ENCODE data around the gene ASB16. TPM values are rescaled to one million over a fixed set of nuclear protein-coding genes. Genes with fewer than 3 reads are reported as not detected.
A peak's percentile ranks its signal among the peaks of the same experiment; 100 is the strongest.

Gene ASB16
- total and polyA plus RNA-seq, 9 of the 15 experiments (the other 6 are each of a cell fraction or from before 2014, with no cell fraction given) = 0.03 to 0.07 TPM; not detected in 7

DNA sequence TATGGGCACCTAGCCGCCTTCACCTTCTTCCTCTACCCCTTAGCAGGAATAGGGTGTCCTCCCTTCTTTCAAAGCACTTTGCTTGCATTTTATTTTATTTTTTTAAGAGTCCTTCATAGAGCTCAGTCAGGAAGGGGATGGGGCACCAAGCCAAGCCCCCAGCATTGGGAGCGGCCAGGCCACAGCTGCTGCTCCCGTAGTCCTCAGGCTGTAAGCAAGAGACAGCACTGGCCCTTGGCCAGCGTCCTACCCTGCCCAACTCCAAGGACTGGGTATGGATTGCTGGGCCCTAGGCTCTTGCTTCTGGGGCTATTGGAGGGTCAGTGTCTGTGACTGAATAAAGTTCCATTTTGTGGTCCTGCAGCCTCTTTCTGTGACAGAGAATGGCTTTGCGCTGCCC, 20.9 kb downstream of the ASB16 start:
- no peaks in the 10 kb centered on the region for H3K27me3 ChIP-seq (ENCODE audit: control insufficient read depth in 2 of 2, insufficient read depth in 2 of 2, low read length in 2 of 2)
- H3K4me3 ChIP-seq = no peak overlapping the region
- FAIRE-seq (no peak), DNase-seq (ENCODE audit: extremely low read depth in 1 of 4, low spot score in 3 of 4) (no peak), ATAC-seq (no peak)
- POLR2A ChIA-PET = interaction anchor here (0.7 kb wide), 1 partner anchor 19 kb away, joined by 3 read pairs; no protein-coding TSS in a partner anchor
- TF ChIP-seq, protein P1, sequence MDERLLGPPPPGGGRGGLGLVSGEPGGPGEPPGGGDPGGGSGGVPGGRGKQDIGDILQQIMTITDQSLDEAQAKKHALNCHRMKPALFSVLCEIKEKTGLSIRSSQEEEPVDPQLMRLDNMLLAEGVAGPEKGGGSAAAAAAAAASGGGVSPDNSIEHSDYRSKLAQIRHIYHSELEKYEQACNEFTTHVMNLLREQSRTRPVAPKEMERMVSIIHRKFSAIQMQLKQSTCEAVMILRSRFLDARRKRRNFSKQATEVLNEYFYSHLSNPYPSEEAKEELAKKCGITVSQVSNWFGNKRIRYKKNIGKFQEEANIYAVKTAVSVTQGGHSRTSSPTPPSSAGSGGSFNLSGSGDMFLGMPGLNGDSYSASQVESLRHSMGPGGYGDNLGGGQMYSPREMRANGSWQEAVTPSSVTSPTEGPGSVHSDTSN (CRISPR knock-in tag; IDR thresholded peaks at IDR 0.05; ENCODE audit: low read depth) = no peak
- TF ChIP-seq, protein P1 (tag; conservative IDR thresholded peaks at IDR 0.05; ENCODE audit: low read depth) = no peak
- TF ChIP-seq SLC30A9 (CRISPR knock-in tag; IDR thresholded peaks at IDR 0.05) (no peak), POLR2A (conservative IDR thresholded peaks at IDR 0.05) (peak; percentile 3; the same call in 1 of the 2 replicates), SUPT5H (IDR thresholded peaks at IDR 0.05) (peak; percentile 10; the same call in 1 of the 2 replicates), ZNF12 (CRISPR knock-in tag; IDR thresholded peaks at IDR 0.05) (no peak)
- TF ChIP-seq, protein P2, sequence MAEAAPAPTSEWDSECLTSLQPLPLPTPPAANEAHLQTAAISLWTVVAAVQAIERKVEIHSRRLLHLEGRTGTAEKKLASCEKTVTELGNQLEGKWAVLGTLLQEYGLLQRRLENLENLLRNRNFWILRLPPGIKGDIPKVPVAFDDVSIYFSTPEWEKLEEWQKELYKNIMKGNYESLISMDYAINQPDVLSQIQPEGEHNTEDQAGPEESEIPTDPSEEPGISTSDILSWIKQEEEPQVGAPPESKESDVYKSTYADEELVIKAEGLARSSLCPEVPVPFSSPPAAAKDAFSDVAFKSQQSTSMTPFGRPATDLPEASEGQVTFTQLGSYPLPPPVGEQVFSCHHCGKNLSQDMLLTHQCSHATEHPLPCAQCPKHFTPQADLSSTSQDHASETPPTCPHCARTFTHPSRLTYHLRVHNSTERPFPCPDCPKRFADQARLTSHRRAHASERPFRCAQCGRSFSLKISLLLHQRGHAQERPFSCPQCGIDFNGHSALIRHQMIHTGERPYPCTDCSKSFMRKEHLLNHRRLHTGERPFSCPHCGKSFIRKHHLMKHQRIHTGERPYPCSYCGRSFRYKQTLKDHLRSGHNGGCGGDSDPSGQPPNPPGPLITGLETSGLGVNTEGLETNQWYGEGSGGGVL (CRISPR knock-in tag; IDR thresholded peaks at IDR 0.05) = no peak
- H3K4me1 ChIP-seq (replicated peaks in 1 of 2; ENCODE audit: control insufficient read depth in 2 of 2, insufficient read depth in 2 of 2, low read length in 2 of 2) = peaks cover 6 to 17% of the 10 kb centered on the region in 2 experiments; a peak in 3 of 5 replicates
- no peak overlapping the region for H3K27ac ChIP-seq (ENCODE audit: extremely low read depth, low read depth, low read length)
- in situ Hi-C loops (cut with MboI) (no loop called here), intact Hi-C loops (cut with micrococcal nuclease) (no loop called here)
- BruUV-seq (replicated peaks) = no TSS peak
- no peak overlapping the region for H3K9ac ChIP-seq (ENCODE audit: insufficient read depth in 1 of 2, low read depth in 2 of 2, low read length in 2 of 2)
- no peaks in the 10 kb centered on the region for H3K9me3 ChIP-seq (replicated peaks; ENCODE audit: control insufficient read depth, insufficient read depth, low read depth, low read length)
- H3K79me2 ChIP-seq (ENCODE audit: control insufficient read depth, insufficient read depth, low read length) = peaks cover 12% of the 10 kb centered on the region
- CTCF ChIA-PET (ENCODE audit: low intra/inter-chr PET ratio) = no interaction called here
- no peaks in the 10 kb centered on the region for H3K9me1 ChIP-seq (ENCODE audit: control insufficient read depth, insufficient read depth, low read length)
- no peak overlapping the region for H2AFZ ChIP-seq (ENCODE audit: low read depth, low read length)
- no peak overlapping the region for H3K4me2 ChIP-seq (ENCODE audit: insufficient read depth, low read length)
- peaks cover 68% of the 10 kb centered on the region; the same call in 2 of the 3 replicates for H3K36me3 ChIP-seq (ENCODE audit: control insufficient read depth, insufficient read depth, low read length)
- 0 out of 2 replicates have a peak, but pooled peaks cover 2% of the 10 kb centered on the region for H4K20me1 ChIP-seq (replicated peaks; ENCODE audit: control insufficient read depth, insufficient read depth, low read length)
- 86% methylated on average over 5 of the region's 5 CpGs for WGBS (ENCODE audit: insufficient coverage, low coverage, missing lambda C conversion rate)
